HepG2 (cell line): ENCODE data around the gene NAGA. TPM values are rescaled to one million over a fixed set of nuclear protein-coding genes. Genes with fewer than 3 reads are reported as not detected.

Experiments used
- ARHGAP35 ChIP-seq: sonication (generic); formaldehyde crosslinking; IDR thresholded peaks from 2 replicates; pipeline ENCODE4 v1.9.0; 2022; ENCODE audit warnings: mild to moderate bottlenecking, inconsistent platforms, moderate library complexity, missing genetic modification reagents, borderline replicate concordance
- BRCA1 ChIP-seq: sonication (generic); formaldehyde crosslinking; IDR thresholded peaks from 2 replicates; pipeline ENCODE4 v1.4.0; 2020; ENCODE audit warnings: missing genetic modification reagents
- CCDC6 ChIP-seq: sonication (generic); formaldehyde crosslinking; IDR thresholded peaks from 2 replicates; pipeline ENCODE4 v1.8.1; 2022; ENCODE audit warnings: mild to moderate bottlenecking, missing genetic modification reagents, moderate library complexity
- FOXP1 ChIP-seq, 2 experiments: fragments of 450-650 bp in 1 of 2; IDR thresholded peaks; 2 replicates each; pipeline ENCODE4 v1.6.1; 2017 to 2018; ENCODE audit warnings: antibody characterized with exemption in 1 of 2
- IKZF4 ChIP-seq: sonication (generic); formaldehyde crosslinking; IDR thresholded peaks from 2 replicates; pipeline ENCODE4 v1.5.1; 2020; ENCODE audit warnings: borderline replicate concordance, mild to moderate bottlenecking, low read depth, missing genetic modification reagents; ENCODE audit errors: not compliant biosample characterization
- NR2F2 ChIP-seq: IDR thresholded peaks from 2 replicates; pipeline ENCODE4 v1.6.1; 2012; ENCODE audit warnings: low read depth, inconsistent platforms, borderline replicate concordance
- PAWR ChIP-seq: sonication (generic); formaldehyde crosslinking; IDR thresholded peaks from 2 replicates; pipeline ENCODE4 v1.4.0; 2020; ENCODE audit warnings: missing genetic modification reagents, mild to moderate bottlenecking, borderline replicate concordance
- PAX8 ChIP-seq: sonication (generic); formaldehyde crosslinking; IDR thresholded peaks from 2 replicates; pipeline ENCODE4 v1.8.0; 2022; ENCODE audit warnings: mild to moderate bottlenecking, missing genetic modification reagents, borderline replicate concordance
- SMARCE1 ChIP-seq: fragments of 450-650 bp; IDR thresholded peaks from 2 replicates; pipeline ENCODE4 v1.6.1; 2017; ENCODE audit warnings: borderline replicate concordance
- SNAPC2 ChIP-seq: sonication (generic); formaldehyde crosslinking; IDR thresholded peaks from 2 replicates; pipeline ENCODE4 v1.8.1; 2022; ENCODE audit warnings: mild to moderate bottlenecking, missing genetic modification reagents
- U2AF1 ChIP-seq: fragments of 200-400 bp; formaldehyde crosslinking; optimal IDR thresholded peaks from 2 replicates; pipeline ENCODE3; 2017; ENCODE audit warnings: mild to moderate bottlenecking, low read depth, low read length
- ZNF143 ChIP-seq: sonication (generic); formaldehyde crosslinking; IDR thresholded peaks from 2 replicates; pipeline ENCODE4 v1.4.0; 2020; ENCODE audit warnings: missing genetic modification reagents
- ZNF17 ChIP-seq: sonication (generic); formaldehyde crosslinking; IDR thresholded peaks from 2 replicates; pipeline ENCODE4 v1.5.0; 2020; ENCODE audit warnings: mild to moderate bottlenecking, missing genetic modification reagents
- ZNF652 ChIP-seq: IDR thresholded peaks from 2 replicates; pipeline ENCODE4 v1.6.1; 2016; ENCODE audit warnings: low read depth, borderline replicate concordance
- ZNF766 ChIP-seq: sonication (generic); formaldehyde crosslinking; IDR thresholded peaks from 2 replicates; pipeline ENCODE4 v1.5.0; 2020; ENCODE audit warnings: missing genetic modification reagents, borderline replicate concordance
- ZNF768 ChIP-seq: sonication (generic); formaldehyde crosslinking; IDR thresholded peaks from 2 replicates; pipeline ENCODE4 v1.4.0; 2020; ENCODE audit warnings: missing genetic modification reagents
- ZNF773 ChIP-seq: sonication (generic); formaldehyde crosslinking; IDR thresholded peaks from 2 replicates; pipeline ENCODE4 v1.4.0; 2020; ENCODE audit warnings: missing genetic modification reagents, borderline replicate concordance
- polyA plus RNA-seq, 8 experiments: library from polyadenylated mRNA; depleted of rRNA in 3 of 8; stranded (reverse) in 7 of 8; unstranded in 1 of 8; fragments of >200 nt; fragmentation: Illumina TruSeq in 4 of 8; extraction: Trizol in 4 of 8; gene quantifications; 2 replicates each; pipeline versions ENCODE4 v1.2.1 to v1.2.3, GENCODE V29; 2011 to 2016; ENCODE audit warnings: low read depth in 4 of 8, missing spikeins in 1 of 8, mixed read lengths in 1 of 8; ENCODE audit not compliant: insufficient read depth in 1 of 8
- total RNA-seq, 5 experiments: library from RNA; depleted of rRNA; stranded (reverse); fragments of >200 nt; fragmentation: Illumina TruSeq; extraction: Trizol; gene quantifications; 2 replicates each; pipeline ENCODE4 v1.2.3, GENCODE V29; 2016; ENCODE audit warnings: low read depth in 1 of 5
- TF ChIP-seq, protein P1 (sequence below): sonication (generic); formaldehyde crosslinking; IDR thresholded peaks from 2 replicates; pipeline ENCODE4 v1.5.0; 2020; ENCODE audit warnings: missing genetic modification reagents, mild to moderate bottlenecking, borderline replicate concordance
- TF ChIP-seq, protein P2 (sequence below): sonication (generic); formaldehyde crosslinking; IDR thresholded peaks from 2 replicates; pipeline ENCODE4 v1.5.0; 2020; ENCODE audit warnings: missing genetic modification reagents
- TF ChIP-seq, protein P3 (sequence below): sonication (generic); formaldehyde crosslinking; IDR thresholded peaks from 2 replicates; pipeline ENCODE4 v1.4.0; 2020; ENCODE audit warnings: missing genetic modification reagents
- TF ChIP-seq, protein P4 (sequence below): sonication (generic); formaldehyde crosslinking; IDR thresholded peaks from 2 replicates; pipeline ENCODE4 v1.8.1; 2023; ENCODE audit warnings: mild to moderate bottlenecking, missing genetic modification reagents
- TF ChIP-seq, protein P5 (sequence below): sonication (generic); formaldehyde crosslinking; conservative IDR thresholded peaks from 2 replicates; pipeline ENCODE4 v1.4.0; 2020; ENCODE audit warnings: missing genetic modification reagents

Gene NAGA
- total and polyA plus RNA-seq, 2 of the 13 experiments (the other 11 are each of a cell fraction or from before 2014, with no cell fraction given) = 15.1 to 23.4 TPM

DNA sequence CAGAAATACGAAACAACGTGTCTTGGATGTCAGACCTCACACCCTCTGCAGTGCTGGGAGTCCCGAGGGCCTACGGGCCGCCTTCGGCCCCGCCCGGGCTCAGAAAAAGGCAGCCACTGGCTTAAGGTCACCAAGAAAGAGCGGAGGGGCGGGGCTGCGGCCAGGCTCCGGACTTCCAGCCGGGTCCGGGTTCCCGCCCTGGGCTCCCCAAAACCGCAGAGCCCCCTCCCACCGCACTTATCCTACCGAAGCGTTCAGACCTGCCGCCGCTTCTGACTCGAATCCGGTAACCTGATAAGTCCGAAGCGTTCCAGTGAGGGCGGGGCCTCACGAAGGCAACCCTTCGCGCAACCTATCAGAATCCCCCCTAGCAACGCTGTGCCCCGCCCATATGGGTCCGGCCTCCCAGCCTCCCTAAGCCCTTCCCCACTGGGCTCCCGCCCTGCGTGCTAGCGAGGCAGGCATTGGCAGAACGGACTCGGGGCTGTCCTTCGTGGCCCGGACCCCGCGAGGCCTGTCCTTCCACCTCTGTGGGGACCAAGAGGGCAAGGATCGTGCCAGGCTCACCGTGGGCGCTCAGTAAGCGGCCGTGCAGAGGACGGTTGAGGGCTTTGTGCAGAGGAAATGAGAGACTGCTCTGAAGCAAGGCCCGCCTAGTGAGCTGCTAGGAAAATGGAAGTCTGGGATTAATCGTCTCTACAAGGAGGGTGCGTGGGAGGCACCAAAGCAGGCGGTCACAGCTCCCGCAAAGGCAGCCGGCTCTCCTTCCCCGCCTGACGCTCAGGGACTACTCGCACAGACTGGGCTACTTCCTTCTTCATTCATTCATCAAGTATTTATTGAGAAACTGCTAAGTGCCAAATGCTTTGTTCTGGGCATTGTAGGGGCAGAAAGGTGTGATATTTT lies at the start of gene NAGA (continued):
- TF ChIP-seq ZNF766 (CRISPR knock-in tag) = no peak
- peak; percentile 58 for TF ChIP-seq U2AF1
- TF ChIP-seq ZNF652 (CRISPR knock-in tag) = no peak
- TF ChIP-seq ZNF768 (CRISPR knock-in tag) = peak; percentile 64; the same call in 1 of the 2 replicates
- peak; percentile 58 for TF ChIP-seq IKZF4 (CRISPR knock-in tag)
- TF ChIP-seq, protein P1, sequence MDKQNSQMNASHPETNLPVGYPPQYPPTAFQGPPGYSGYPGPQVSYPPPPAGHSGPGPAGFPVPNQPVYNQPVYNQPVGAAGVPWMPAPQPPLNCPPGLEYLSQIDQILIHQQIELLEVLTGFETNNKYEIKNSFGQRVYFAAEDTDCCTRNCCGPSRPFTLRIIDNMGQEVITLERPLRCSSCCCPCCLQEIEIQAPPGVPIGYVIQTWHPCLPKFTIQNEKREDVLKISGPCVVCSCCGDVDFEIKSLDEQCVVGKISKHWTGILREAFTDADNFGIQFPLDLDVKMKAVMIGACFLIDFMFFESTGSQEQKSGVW (CRISPR knock-in tag) = no peak
- TF ChIP-seq ZNF773 (CRISPR knock-in tag) = no peak
- peak; percentile 60; the same call in 1 of the 2 replicates for TF ChIP-seq CCDC6 (CRISPR knock-in tag)
- TF ChIP-seq ZNF17 = no peak
- TF ChIP-seq ARHGAP35 (CRISPR knock-in tag) = peak; percentile 81; the same call in 1 of the 2 replicates
- TF ChIP-seq, protein P2, sequence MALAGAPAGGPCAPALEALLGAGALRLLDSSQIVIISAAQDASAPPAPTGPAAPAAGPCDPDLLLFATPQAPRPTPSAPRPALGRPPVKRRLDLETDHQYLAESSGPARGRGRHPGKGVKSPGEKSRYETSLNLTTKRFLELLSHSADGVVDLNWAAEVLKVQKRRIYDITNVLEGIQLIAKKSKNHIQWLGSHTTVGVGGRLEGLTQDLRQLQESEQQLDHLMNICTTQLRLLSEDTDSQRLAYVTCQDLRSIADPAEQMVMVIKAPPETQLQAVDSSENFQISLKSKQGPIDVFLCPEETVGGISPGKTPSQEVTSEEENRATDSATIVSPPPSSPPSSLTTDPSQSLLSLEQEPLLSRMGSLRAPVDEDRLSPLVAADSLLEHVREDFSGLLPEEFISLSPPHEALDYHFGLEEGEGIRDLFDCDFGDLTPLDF (CRISPR knock-in tag) = peak; percentile 62
- TF ChIP-seq, protein P3, sequence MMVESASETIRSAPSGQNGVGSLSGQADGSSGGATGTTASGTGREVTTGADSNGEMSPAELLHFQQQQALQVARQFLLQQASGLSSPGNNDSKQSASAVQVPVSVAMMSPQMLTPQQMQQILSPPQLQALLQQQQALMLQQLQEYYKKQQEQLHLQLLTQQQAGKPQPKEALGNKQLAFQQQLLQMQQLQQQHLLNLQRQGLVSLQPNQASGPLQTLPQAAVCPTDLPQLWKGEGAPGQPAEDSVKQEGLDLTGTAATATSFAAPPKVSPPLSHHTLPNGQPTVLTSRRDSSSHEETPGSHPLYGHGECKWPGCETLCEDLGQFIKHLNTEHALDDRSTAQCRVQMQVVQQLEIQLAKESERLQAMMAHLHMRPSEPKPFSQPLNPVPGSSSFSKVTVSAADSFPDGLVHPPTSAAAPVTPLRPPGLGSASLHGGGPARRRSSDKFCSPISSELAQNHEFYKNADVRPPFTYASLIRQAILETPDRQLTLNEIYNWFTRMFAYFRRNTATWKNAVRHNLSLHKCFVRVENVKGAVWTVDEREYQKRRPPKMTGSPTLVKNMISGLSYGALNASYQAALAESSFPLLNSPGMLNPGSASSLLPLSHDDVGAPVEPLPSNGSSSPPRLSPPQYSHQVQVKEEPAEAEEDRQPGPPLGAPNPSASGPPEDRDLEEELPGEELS (CRISPR knock-in tag) = no peak; the same call in 1 of the 2 replicates
- TF ChIP-seq PAWR (CRISPR knock-in tag) = no peak
- TF ChIP-seq SMARCE1 = no peak
- TF ChIP-seq ZNF143 (CRISPR knock-in tag) = peak; percentile 36; the same call in 1 of the 2 replicates
- TF ChIP-seq PAX8 = peak; percentile 90; the same call in 1 of the 2 replicates
- TF ChIP-seq NR2F2 = no peak
- TF ChIP-seq, protein P4, sequence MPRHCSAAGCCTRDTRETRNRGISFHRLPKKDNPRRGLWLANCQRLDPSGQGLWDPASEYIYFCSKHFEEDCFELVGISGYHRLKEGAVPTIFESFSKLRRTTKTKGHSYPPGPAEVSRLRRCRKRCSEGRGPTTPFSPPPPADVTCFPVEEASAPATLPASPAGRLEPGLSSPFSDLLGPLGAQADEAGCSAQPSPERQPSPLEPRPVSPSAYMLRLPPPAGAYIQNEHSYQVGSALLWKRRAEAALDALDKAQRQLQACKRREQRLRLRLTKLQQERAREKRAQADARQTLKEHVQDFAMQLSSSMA (CRISPR knock-in tag) = peak; percentile 79; the same call in 1 of the 2 replicates
- no peak for TF ChIP-seq FOXP1 (IDR thresholded peaks at IDR 0.05)
- 0 out of 2 replicates have a peak, but pooled peaks have one; percentile 5 for TF ChIP-seq FOXP1 (CRISPR knock-in tag; IDR thresholded peaks at IDR 0.05)
- TF ChIP-seq BRCA1 = no peak
- peak; percentile 78 for TF ChIP-seq SNAPC2
- TF ChIP-seq, protein P5, sequence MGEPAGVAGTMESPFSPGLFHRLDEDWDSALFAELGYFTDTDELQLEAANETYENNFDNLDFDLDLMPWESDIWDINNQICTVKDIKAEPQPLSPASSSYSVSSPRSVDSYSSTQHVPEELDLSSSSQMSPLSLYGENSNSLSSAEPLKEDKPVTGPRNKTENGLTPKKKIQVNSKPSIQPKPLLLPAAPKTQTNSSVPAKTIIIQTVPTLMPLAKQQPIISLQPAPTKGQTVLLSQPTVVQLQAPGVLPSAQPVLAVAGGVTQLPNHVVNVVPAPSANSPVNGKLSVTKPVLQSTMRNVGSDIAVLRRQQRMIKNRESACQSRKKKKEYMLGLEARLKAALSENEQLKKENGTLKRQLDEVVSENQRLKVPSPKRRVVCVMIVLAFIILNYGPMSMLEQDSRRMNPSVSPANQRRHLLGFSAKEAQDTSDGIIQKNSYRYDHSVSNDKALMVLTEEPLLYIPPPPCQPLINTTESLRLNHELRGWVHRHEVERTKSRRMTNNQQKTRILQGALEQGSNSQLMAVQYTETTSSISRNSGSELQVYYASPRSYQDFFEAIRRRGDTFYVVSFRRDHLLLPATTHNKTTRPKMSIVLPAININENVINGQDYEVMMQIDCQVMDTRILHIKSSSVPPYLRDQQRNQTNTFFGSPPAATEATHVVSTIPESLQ (CRISPR knock-in tag) = no peak
